BJ (cell line): ENCODE results near the gene MAB21L4. TPM values are rescaled to one million over a fixed set of nuclear protein-coding genes. Genes with fewer than 3 reads are reported as not detected.

Experiments
- CTCF ChIA-PET: fragments of 350-600 bp; formaldehyde crosslinking; extraction: SDS; loops from one replicate; lab custom pipeline; 2021; ENCODE audit warnings: antibody characterized with exemption, inconsistent platforms; lab: Yijun Ruan, JAX
- POLR2A ChIA-PET: fragments of 300-600 bp; sonication (Branson Sonifier 250); formaldehyde crosslinking; extraction: SDS; loops from one replicate; lab custom pipeline; 2021; ENCODE audit warnings: antibody characterized with exemption; lab: Charles Lee
- DNase-seq: peaks from one replicate; pipeline ENCODE4 v3.0.0-alpha.2; 2011; ENCODE audit warnings: low read depth
- H3K27me3 ChIP-seq: 2 replicates; pipeline ENCODE4 v1.6.0; 2011; ENCODE audit warnings: low read length; ENCODE audit not compliant: control insufficient read depth, insufficient read depth
- H3K36me3 ChIP-seq: 2 replicates; pipeline ENCODE4 v1.5.1; 2011; ENCODE audit warnings: low read length; ENCODE audit not compliant: control insufficient read depth, insufficient read depth
- H3K4me3 ChIP-seq: 2 replicates; pipeline ENCODE4 v1.5.1; 2011; ENCODE audit warnings: low read depth, mild to moderate bottlenecking, control low read depth, low read length
- CTCF ChIP-seq: IDR thresholded peaks from 2 replicates; pipeline ENCODE4 v1.5.1; 2011; ENCODE audit warnings: low read depth, mild to moderate bottlenecking, control low read depth, inconsistent platforms, low read length, moderate library complexity; ENCODE audit not compliant: insufficient read depth
- polyA plus RNA-seq: library from polyadenylated mRNA; depleted of rRNA; stranded (reverse); fragments of >200 nt; gene quantifications from 2 replicates; pipeline ENCODE4 v1.2.3, GENCODE V29; 2011

The MAB21L4 gene
- polyA plus RNA-seq, 1 experiment = not detected

GRCh38 chr2:240904216-240905175, 8.5 kb upstream of the MAB21L4 start:
- no peak for TF ChIP-seq CTCF
- no peak overlapping the region for H3K4me3 ChIP-seq
- peaks cover 11% of the 10 kb centered on the region for H3K27me3 ChIP-seq
- no peaks in the 10 kb centered on the region for H3K36me3 ChIP-seq
- POLR2A ChIA-PET = no interaction called here
- CTCF ChIA-PET = interaction anchor here (0.8 to 1.8 kb wide), 2 partner anchors 10 kb away, joined by 4 to 5 read pairs; no protein-coding TSS in a partner anchor
- DNase-seq = no peak

- Histone ChIP-seq H3K4me3 (no peak overlapping the region), H3K27me3 (peaks cover 11% of the 10 kb centered on the region), H3K36me3 (no peaks in the 10 kb centered on the region)
- POLR2A ChIA-PET = no interaction called here
- TF ChIP-seq CTCF = no peak
- CTCF ChIA-PET = interaction anchor here (0.8 kb wide), 1 partner anchor 11 kb away, joined by 5 read pairs; no protein-coding TSS in a partner anchor
- DNase-seq = no peak
Observed at GRCh38 chr2:240903191-240904060, 7.5 kb upstream of the MAB21L4 start.

- no peak for DNase-seq
- H3K36me3 ChIP-seq = no peaks in the 10 kb centered on the region
- peaks cover 11% of the 10 kb centered on the region for H3K27me3 ChIP-seq
- H3K4me3 ChIP-seq = no peak overlapping the region
- no peak for TF ChIP-seq CTCF
- CTCF ChIA-PET = no interaction called here
- POLR2A ChIA-PET = no interaction called here
Observed at GRCh38 chr2:240902615-240903041, 6.7 kb upstream of the MAB21L4 start.

- ChIA-PET CTCF (no interaction called here), POLR2A (no interaction called here)
Observed at GRCh38 chr2:240901986-240902614, 6.1 kb upstream of the MAB21L4 start.

More at GRCh38 chr2:240901986-240902614, 6.1 kb upstream of the MAB21L4 start:
- H3K27me3 ChIP-seq = peaks cover 8% of the 10 kb centered on the region; the same call in 1 of the 2 replicates
- TF ChIP-seq CTCF = no peak
- H3K36me3 ChIP-seq = no peaks in the 10 kb centered on the region
- no peak for DNase-seq
- no peak overlapping the region for H3K4me3 ChIP-seq
